Vagina (tissue), 2 donors: ENCODE results near the gene EIF3I. TPM values are rescaled to one million over a fixed set of nuclear protein-coding genes. Genes with fewer than 3 reads are reported as not detected.
"Not testable (repeated sequence)": the region's sequence is repeated elsewhere in the genome, so short reads cannot be mapped to it uniquely, and the experiment has no call there.

ENCODE experiments used
- DNase-seq, 2 donors: peaks; one replicate each; pipeline ENCODE4 v3.0.0-alpha.2; 2017; ENCODE audit errors: extremely low spot score in 2 of 2
- H3K27ac ChIP-seq: fragments of 200-600 bp; sonication (generic); one replicate; pipeline ENCODE4 v1.5.1; 2019
- H3K27me3 ChIP-seq: fragments of 200-600 bp; sonication (generic); one replicate; pipeline ENCODE4 v1.5.1; 2019
- H3K36me3 ChIP-seq, 2 donors: fragments of 200-600 bp; sonication (generic); one replicate each; pipeline ENCODE4 v1.5.1; 2017 to 2019
- H3K4me1 ChIP-seq: fragments of 200-600 bp; sonication (generic); one replicate; pipeline ENCODE4 v1.5.1; 2019
- H3K4me3 ChIP-seq, 2 donors: fragments of 200-600 bp; sonication (generic); 1 replicate in 1 of 2; 2 replicates in 1 of 2; pipeline ENCODE4 v1.5.1; 2016 to 2019
- H3K9me3 ChIP-seq: fragments of 200-600 bp; sonication (generic); one replicate; pipeline ENCODE4 v1.5.1; 2019
- POLR2A ChIP-seq, 2 donors: fragments of 450-650 bp; IDR thresholded peaks; one replicate each; pipeline ENCODE4 v1.6.1; 2017; ENCODE audit warnings: antibody characterized with exemption in 2 of 2, mild to moderate bottlenecking in 2 of 2, moderate library complexity in 2 of 2
- POLR2AphosphoS5 ChIP-seq, 2 donors: sonication (generic); formaldehyde crosslinking; IDR thresholded peaks; one replicate each; pipeline ENCODE4 v1.9.0; 2017; ENCODE audit warnings: antibody characterized with exemption in 2 of 2, mild to moderate bottlenecking in 2 of 2, low read depth in 1 of 2; ENCODE audit not compliant: insufficient read depth in 1 of 2
- intact Hi-C: fragments of 100-400 bp; cut with DNase I; formaldehyde crosslinking; loops from one replicate; pipeline ENCODE4 v1.15.1; 2023
- total RNA-seq: library from RNA; depleted of rRNA; stranded (reverse); fragments of >200 nt; gene quantifications from one replicate; pipeline ENCODE4 v1.2.3, GENCODE V29; 2016
- TF ChIP-seq, protein P1 (sequence below), 3 experiments: fragments of 450-650 bp in 2 of 3; fragments of 200-600 bp in 1 of 3; sonication (generic) in 1 of 3; IDR thresholded peaks; one replicate each; pipeline ENCODE4 v1.5.1; 2017 to 2019; ENCODE audit warnings: antibody characterized with exemption in 3 of 3, mild to moderate bottlenecking in 2 of 3, moderate library complexity in 2 of 3

Gene EIF3I
- total RNA-seq, 1 donor from 2014 or later, result 164 TPM

DNA sequence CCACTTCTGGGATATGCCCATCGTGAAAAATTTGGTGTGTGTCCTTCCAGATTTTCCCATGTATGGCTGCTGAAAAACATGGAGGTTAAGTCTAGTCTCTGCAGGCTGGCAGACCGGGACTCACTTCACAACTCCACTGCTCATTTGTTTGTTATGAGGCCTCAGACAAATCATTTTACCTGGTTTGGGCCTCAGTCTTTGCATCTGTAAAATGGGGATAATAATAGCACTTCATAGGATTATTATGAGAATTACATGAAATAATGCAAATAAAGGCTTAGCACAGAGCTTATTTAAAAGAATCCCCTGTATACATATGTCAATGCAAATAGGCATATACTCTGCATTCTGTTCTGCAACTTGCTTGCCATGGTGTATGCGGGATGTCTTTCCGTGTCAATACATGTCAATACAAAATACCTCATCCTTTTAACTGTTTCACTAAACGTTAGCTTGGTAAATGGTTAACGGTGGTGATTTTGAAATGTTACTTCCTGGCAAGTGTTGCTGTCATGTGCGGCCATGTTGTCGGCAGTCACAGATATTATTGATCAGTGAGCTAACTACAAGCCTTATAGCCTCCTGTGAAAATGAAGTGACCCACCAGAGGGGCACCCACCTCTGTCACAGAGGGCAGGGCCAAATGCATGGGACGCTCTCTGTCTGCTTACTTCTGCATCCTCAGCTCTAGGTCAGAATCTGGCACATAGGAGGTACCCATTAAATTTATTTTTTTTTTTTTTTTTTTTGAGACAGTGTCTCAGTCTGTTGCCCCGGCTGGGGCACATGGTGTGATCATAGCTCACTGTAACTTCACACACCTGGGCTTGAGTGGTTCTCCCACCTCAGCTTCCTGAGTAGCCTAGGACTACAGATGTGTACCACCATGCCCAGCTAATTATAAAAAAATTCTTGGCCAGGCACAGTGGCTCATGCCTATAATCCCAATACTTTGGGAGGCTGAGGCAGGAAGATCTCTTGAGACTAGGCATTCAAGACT lies 33.2 kb downstream of the EIF3I start:
- TF ChIP-seq POLR2AphosphoS5 (IDR thresholded peaks at IDR 0.05; ENCODE audit: insufficient read depth in 1 of 2, low read depth in 1 of 2) (no peak), POLR2A (IDR thresholded peaks at IDR 0.05) (no peak)
- TF ChIP-seq, protein P1, sequence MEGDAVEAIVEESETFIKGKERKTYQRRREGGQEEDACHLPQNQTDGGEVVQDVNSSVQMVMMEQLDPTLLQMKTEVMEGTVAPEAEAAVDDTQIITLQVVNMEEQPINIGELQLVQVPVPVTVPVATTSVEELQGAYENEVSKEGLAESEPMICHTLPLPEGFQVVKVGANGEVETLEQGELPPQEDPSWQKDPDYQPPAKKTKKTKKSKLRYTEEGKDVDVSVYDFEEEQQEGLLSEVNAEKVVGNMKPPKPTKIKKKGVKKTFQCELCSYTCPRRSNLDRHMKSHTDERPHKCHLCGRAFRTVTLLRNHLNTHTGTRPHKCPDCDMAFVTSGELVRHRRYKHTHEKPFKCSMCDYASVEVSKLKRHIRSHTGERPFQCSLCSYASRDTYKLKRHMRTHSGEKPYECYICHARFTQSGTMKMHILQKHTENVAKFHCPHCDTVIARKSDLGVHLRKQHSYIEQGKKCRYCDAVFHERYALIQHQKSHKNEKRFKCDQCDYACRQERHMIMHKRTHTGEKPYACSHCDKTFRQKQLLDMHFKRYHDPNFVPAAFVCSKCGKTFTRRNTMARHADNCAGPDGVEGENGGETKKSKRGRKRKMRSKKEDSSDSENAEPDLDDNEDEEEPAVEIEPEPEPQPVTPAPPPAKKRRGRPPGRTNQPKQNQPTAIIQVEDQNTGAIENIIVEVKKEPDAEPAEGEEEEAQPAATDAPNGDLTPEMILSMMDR (IDR thresholded peaks at IDR 0.05), result no peak
- DNase-seq, result no peak
- Histone ChIP-seq H3K27ac (no peak overlapping the region), H3K9me3 (no peaks in the 10 kb centered on the region), H3K4me3 (no peak overlapping the region), H3K27me3 (no peaks in the 10 kb centered on the region), H3K36me3 (no peaks in the 10 kb centered on the region), H3K4me1 (no peaks in the 10 kb centered on the region)
- intact Hi-C loops, result no loop called here

DNA sequence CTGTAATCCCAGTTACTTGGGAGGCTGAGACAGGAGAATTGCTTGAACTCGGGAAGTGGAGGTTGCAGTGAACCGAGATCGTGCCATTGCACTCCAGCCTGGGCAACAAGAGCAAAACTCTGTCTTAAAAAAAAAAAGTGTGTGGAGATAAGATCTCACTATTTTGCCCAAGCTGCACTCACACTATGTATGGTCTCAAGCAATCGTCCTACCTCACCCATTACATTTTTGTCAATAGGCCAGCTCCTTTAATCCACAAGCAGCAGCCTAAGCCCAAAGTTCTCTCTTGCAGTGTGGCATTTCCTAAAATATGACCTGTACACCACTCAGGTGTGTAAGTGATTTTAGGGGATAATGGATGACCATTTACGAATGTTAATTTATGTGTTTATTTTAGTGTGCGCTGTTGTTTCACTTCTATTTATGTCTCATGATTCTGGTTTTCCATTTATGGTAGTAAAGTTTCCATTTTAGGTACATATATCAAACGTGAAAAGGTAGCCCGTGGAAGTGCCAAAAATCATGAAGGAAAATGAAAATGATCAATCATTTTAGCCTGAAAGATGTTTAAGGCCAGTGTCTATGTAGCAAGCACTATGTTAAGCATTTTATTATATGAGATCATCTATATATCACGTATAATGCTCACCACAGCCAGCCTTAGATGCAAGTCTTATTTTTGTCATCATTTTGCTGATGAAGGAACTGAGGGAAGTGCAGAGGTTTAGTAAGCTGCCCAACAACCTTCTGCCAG lies 34.4 kb downstream of the EIF3I start:
- no peaks in the 10 kb centered on the region for H3K4me1 ChIP-seq
- no peak for TF ChIP-seq POLR2A (IDR thresholded peaks at IDR 0.05)
- TF ChIP-seq POLR2AphosphoS5 (IDR thresholded peaks at IDR 0.05; ENCODE audit: insufficient read depth in 1 of 2, low read depth in 1 of 2), result no peak
- TF ChIP-seq, protein P1 (IDR thresholded peaks at IDR 0.05), result no peak
- intact Hi-C loops, result no loop called here
- DNase-seq, result no peak
- no peak overlapping the region for H3K27ac ChIP-seq
- no peaks in the 10 kb centered on the region for H3K9me3 ChIP-seq
- no peak overlapping the region for H3K4me3 ChIP-seq
- no peaks in the 10 kb centered on the region for H3K36me3 ChIP-seq
- no peaks in the 10 kb centered on the region for H3K27me3 ChIP-seq

DNA sequence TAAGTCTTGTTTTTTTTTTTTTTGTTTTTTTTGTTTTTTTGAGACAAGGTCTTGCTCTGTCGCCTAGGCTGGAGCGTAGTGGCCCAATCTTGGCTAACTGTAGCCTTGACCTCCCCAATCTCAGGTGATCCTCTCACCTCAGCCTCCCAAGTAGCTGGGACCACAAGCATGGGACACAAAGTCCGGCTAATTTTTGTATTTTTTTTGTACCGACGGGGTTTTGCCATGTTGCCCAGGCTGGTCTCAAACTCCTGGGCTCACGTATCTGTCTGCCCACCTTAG lies 35.0 kb downstream of the EIF3I start:
- no peak for DNase-seq
- TF ChIP-seq, protein P1 (IDR thresholded peaks at IDR 0.05), result no peak
- TF ChIP-seq POLR2AphosphoS5 (IDR thresholded peaks at IDR 0.05; ENCODE audit: insufficient read depth in 1 of 2, low read depth in 1 of 2), result no peak
- TF ChIP-seq POLR2A (IDR thresholded peaks at IDR 0.05), result no peak
- H3K4me1 ChIP-seq, result no peaks in the 10 kb centered on the region
- H3K27me3 ChIP-seq, result no peaks in the 10 kb centered on the region
- intact Hi-C loops, result no loop called here
- no peaks in the 10 kb centered on the region for H3K36me3 ChIP-seq
- H3K27ac ChIP-seq, result no peak overlapping the region
- no peak overlapping the region for H3K4me3 ChIP-seq
- no peaks in the 10 kb centered on the region for H3K9me3 ChIP-seq

DNA sequence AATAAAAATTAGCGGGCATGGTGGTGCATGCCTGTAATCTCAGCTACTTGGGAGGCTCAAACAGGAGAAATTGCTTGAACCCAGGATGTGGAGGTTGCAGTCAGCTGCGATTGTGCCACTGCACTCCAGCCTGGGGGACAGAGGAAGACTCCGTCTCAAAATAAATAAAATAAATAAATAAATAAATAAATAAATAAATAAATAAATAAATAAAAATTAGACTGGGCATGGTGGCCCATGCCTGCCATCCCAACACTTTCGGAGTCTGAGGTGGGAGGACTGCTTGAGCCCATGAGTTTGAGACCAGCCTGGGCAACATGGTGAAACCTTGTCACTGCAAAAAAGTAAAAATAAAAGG lies 41.0 kb downstream of the EIF3I start:
- intact Hi-C loops, H3K9me3 ChIP-seq, H3K27me3 ChIP-seq, H3K36me3 ChIP-seq, H3K4me3 ChIP-seq, H3K27ac ChIP-seq, DNase-seq, H3K4me1 ChIP-seq: not testable (repeated sequence)

DNA sequence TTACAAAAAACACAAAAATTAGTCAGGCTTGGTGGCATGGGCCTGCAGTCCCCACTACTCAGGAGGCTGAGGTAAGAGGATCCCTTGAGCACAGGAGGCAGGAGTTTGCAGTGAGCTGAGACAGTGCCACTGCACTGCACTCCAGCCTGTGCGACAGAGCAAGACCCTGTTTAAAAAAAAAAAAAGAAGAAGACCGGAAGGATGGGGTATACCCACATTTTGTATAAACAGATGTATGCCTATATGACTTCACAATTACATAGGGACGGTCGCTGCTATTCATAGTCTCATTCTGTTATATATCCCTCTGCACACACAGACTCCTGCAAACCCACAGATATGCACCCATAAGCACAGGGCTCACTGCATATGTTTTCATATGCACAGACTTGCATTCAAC lies 41.5 kb downstream of the EIF3I start:
- intact Hi-C loops, result no loop called here
- TF ChIP-seq, protein P1 (IDR thresholded peaks at IDR 0.05), result no peak
- TF ChIP-seq POLR2AphosphoS5 (IDR thresholded peaks at IDR 0.05; ENCODE audit: insufficient read depth in 1 of 2, low read depth in 1 of 2), result no peak
- no peak for TF ChIP-seq POLR2A (IDR thresholded peaks at IDR 0.05)
- no peaks in the 10 kb centered on the region for H3K9me3 ChIP-seq
- no peak for DNase-seq
- no peak overlapping the region for H3K27ac ChIP-seq
- H3K4me3 ChIP-seq, result no peak overlapping the region
- no peaks in the 10 kb centered on the region for H3K36me3 ChIP-seq
- H3K4me1 ChIP-seq, result no peaks in the 10 kb centered on the region
- H3K27me3 ChIP-seq, result no peaks in the 10 kb centered on the region
